ENCODE results near the gene TNIK.

- TF ChIP-seq EP300 (IDR thresholded peaks at IDR 0.05) (no peak), CTCF (IDR thresholded peaks at IDR 0.05) (no peak), POLR2AphosphoS5 (IDR thresholded peaks at IDR 0.05) (no peak), POLR2A (IDR thresholded peaks at IDR 0.05) (no peak)
These were observed 199.7 kb downstream of the TNIK start for GRCh38 chr3:171260466-171260865.

All from stomach (tissue), 4 donors.